ENCODE data around the gene SRRM4.

DNA sequence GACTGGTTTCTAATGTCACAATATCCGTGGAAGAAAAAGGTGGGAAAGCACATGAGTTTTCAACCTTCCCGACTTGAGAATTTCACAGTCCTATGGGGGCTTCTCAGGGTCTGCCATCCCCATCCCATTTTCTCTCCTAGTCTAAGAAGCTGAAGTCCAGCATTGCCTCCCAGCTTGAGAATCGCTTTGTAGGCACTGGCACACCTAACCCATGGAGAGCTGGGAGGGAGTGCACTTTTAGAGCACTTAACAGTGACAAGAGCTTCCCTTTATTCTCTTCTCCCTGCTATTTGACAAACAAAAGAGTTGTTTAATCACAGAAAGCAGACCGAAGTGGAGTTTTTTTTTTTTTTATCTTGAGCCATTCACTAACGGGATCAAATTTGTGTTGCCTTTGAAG is 22.8 kb upstream of the SRRM4 start:
- TF ChIP-seq, protein P1, sequence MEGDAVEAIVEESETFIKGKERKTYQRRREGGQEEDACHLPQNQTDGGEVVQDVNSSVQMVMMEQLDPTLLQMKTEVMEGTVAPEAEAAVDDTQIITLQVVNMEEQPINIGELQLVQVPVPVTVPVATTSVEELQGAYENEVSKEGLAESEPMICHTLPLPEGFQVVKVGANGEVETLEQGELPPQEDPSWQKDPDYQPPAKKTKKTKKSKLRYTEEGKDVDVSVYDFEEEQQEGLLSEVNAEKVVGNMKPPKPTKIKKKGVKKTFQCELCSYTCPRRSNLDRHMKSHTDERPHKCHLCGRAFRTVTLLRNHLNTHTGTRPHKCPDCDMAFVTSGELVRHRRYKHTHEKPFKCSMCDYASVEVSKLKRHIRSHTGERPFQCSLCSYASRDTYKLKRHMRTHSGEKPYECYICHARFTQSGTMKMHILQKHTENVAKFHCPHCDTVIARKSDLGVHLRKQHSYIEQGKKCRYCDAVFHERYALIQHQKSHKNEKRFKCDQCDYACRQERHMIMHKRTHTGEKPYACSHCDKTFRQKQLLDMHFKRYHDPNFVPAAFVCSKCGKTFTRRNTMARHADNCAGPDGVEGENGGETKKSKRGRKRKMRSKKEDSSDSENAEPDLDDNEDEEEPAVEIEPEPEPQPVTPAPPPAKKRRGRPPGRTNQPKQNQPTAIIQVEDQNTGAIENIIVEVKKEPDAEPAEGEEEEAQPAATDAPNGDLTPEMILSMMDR (conservative IDR thresholded peaks at IDR 0.05; ENCODE audit: low read depth, low read length) = no peak
- TF ChIP-seq EZH2 (IDR thresholded peaks at IDR 0.05; ENCODE audit: low read length, unreplicated experiment) = no peak
